Natural killer cell (primary cell): ENCODE results near the gene RBM20. TPM values are rescaled to one million over a fixed set of nuclear protein-coding genes. Genes with fewer than 3 reads are reported as not detected.

Experiments used
- ATAC-seq, 3 donors: fragments of 150-1000 bp in 2 of 3; fragments of 200-7000 bp in 1 of 3; cut with Tn5 transposase; 1 replicate in 1 of 3; 2 replicates in 2 of 3; pipeline ENCODE4 v1.10.0; 2021; ENCODE audit warnings: mild to moderate bottlenecking in 2 of 3, moderate library complexity in 2 of 3
- DNase-seq, 2 donors: peaks; one replicate each; pipeline versions ENCODE4 v3.0.0 to v3.0.0-alpha.2; 2013 to 2021; ENCODE audit warnings: mixed read lengths in 1 of 2
- H3K27ac ChIP-seq: one replicate; pipeline ENCODE4 v1.5.1; 2013; ENCODE audit warnings: mild to moderate bottlenecking, low read length
- H3K27me3 ChIP-seq: one replicate; pipeline ENCODE4 v1.6.1; 2013; ENCODE audit warnings: low read length; ENCODE audit not compliant: control insufficient read depth, insufficient read depth
- H3K36me3 ChIP-seq: one replicate; pipeline ENCODE4 v1.6.1; 2013; ENCODE audit warnings: low read length; ENCODE audit not compliant: control insufficient read depth, insufficient read depth
- H3K4me1 ChIP-seq: one replicate; pipeline ENCODE4 v1.6.1; 2013; ENCODE audit warnings: low read length; ENCODE audit not compliant: control insufficient read depth, insufficient read depth
- H3K4me3 ChIP-seq: one replicate; pipeline ENCODE4 v1.5.1; 2013; ENCODE audit warnings: low read length
- H3K9me3 ChIP-seq: one replicate; pipeline ENCODE4 v1.6.1; 2013; ENCODE audit warnings: low read length; ENCODE audit not compliant: control insufficient read depth, insufficient read depth
- H3K27ac Mint-ChIP-seq, 2 donors: one replicate each; pipeline ENCODE4 v1.8.0; 2022; ENCODE audit warnings: mild to moderate bottlenecking in 2 of 2, mixed read lengths in 2 of 2, moderate library complexity in 1 of 2
- H3K27me3 Mint-ChIP-seq, 2 donors: one replicate each; pipeline ENCODE4 v1.8.0; 2022; ENCODE audit warnings: low read depth in 2 of 2, mixed read lengths in 2 of 2
- H3K36me3 Mint-ChIP-seq: one replicate; pipeline ENCODE4 v1.8.0; 2022; ENCODE audit warnings: mixed read lengths
- H3K4me1 Mint-ChIP-seq, 2 donors: one replicate each; pipeline ENCODE4 v1.8.0; 2022; ENCODE audit warnings: mixed read lengths in 2 of 2
- H3K4me3 Mint-ChIP-seq: one replicate; pipeline ENCODE4 v1.8.0; 2022; ENCODE audit warnings: mild to moderate bottlenecking, moderate library complexity, mixed read lengths
- H3K9me3 Mint-ChIP-seq, 2 donors: one replicate each; pipeline ENCODE4 v1.8.0; 2022; ENCODE audit warnings: mixed read lengths in 2 of 2
- CTCF ChIP-seq: fragments of 200-600 bp; IDR thresholded peaks from one replicate; pipeline ENCODE4 v1.8.0; 2022; ENCODE audit warnings: antibody characterized with exemption
- WGBS: methylation state at CpG from one replicate; pipeline ENCODE4 v1.1.7; 2013; ENCODE audit warnings: missing lambda C conversion rate; ENCODE audit not compliant: insufficient coverage; 5-methylcytosine and 5-hydroxymethylcytosine counted together
- intact Hi-C: fragments of 100-400 bp; cut with micrococcal nuclease; formaldehyde crosslinking; loops from one replicate; pipeline ENCODE4 v1.14.2; 2022
- total RNA-seq, 4 donors: library from RNA; stranded (reverse); fragments of 120-200 nt in 1 of 4; gene quantifications; one replicate each; pipeline versions ENCODE4 v1.2.3 to v1.2.4, GENCODE V29; 2013 to 2022

The RBM20 gene
- total RNA-seq, 3 donors from 2014 or later (not counting 1 experiment from before 2014, with no cell fraction given): 0.35 TPM; not detected in 2

GRCh38 chr10:110804376-110804775, 160.2 kb downstream of the RBM20 start:
- peak in 1 of 2 donors; percentile 23 for DNase-seq
- no peak overlapping the region for H3K4me3 ChIP-seq
- no peak overlapping the region for H3K4me3 Mint-ChIP-seq

GRCh38 chr10:110805292-110805691, 161.2 kb downstream of the RBM20 start:
- no peak for TF ChIP-seq CTCF
- ATAC-seq (no peak), DNase-seq (no peak)
- Mint-ChIP-seq H3K27ac (no peak overlapping the region), H3K9me3 (no peaks in the 10 kb centered on the region), H3K36me3 (no peaks in the 10 kb centered on the region), H3K4me3 (no peak overlapping the region), H3K27me3 (peaks cover 9% of the 10 kb centered on the region in 2 donors), H3K4me1 (peaks cover 14 to 15% of the 10 kb centered on the region in 2 donors)
- intact Hi-C loops: no loop called here
- H3K4me3 ChIP-seq: no peak overlapping the region
- no peaks in the 10 kb centered on the region for H3K27me3 ChIP-seq
- no peak overlapping the region for H3K27ac ChIP-seq
- no peaks in the 10 kb centered on the region for H3K9me3 ChIP-seq
- WGBS: 94% methylated on average over 5 of the region's 5 CpGs
- peaks cover 10% of the 10 kb centered on the region for H3K4me1 ChIP-seq
- H3K36me3 ChIP-seq: no peaks in the 10 kb centered on the region

More at GRCh38 chr10:110804376-110804775, 160.2 kb downstream of the RBM20 start:
- Histone ChIP-seq H3K9me3 (no peaks in the 10 kb centered on the region), H3K27me3 (no peaks in the 10 kb centered on the region), H3K4me1 (peaks cover 10% of the 10 kb centered on the region), H3K27ac (no peak overlapping the region), H3K36me3 (no peaks in the 10 kb centered on the region)
- H3K36me3 Mint-ChIP-seq: no peaks in the 10 kb centered on the region
- no peak for TF ChIP-seq CTCF
- peaks cover 14 to 15% of the 10 kb centered on the region in 2 donors for H3K4me1 Mint-ChIP-seq
- ATAC-seq: no peak
- no peak overlapping the region for H3K27ac Mint-ChIP-seq
- intact Hi-C loops: loop anchor here (1.0 kb wide), 1 partner anchor 89 kb away; no protein-coding TSS in a partner anchor
- 100% methylated on average over 1 of the region's 1 CpG for WGBS
- peaks cover 9% of the 10 kb centered on the region in 2 donors for H3K27me3 Mint-ChIP-seq
- H3K9me3 Mint-ChIP-seq: no peaks in the 10 kb centered on the region

- TF ChIP-seq CTCF: no peak
- Histone ChIP-seq H3K4me1 (peaks cover 10% of the 10 kb centered on the region), H3K27ac (no peak overlapping the region), H3K36me3 (no peaks in the 10 kb centered on the region), H3K9me3 (no peaks in the 10 kb centered on the region), H3K4me3 (no peak overlapping the region), H3K27me3 (no peaks in the 10 kb centered on the region)
- intact Hi-C loops: no loop called here
- no peaks in the 10 kb centered on the region for H3K36me3 Mint-ChIP-seq
- H3K27ac Mint-ChIP-seq: no peak overlapping the region
- H3K4me1 Mint-ChIP-seq: peaks cover 14 to 15% of the 10 kb centered on the region in 2 donors
- H3K27me3 Mint-ChIP-seq: peaks cover 9% of the 10 kb centered on the region in 2 donors
- H3K4me3 Mint-ChIP-seq: no peak overlapping the region
- H3K9me3 Mint-ChIP-seq: no peaks in the 10 kb centered on the region
- DNase-seq: no peak
- 91% methylated on average over 1 of the region's 4 CpGs for WGBS
- no peak for ATAC-seq
Observed at GRCh38 chr10:110806335-110806734, 162.2 kb downstream of the RBM20 start.

- H3K27me3 Mint-ChIP-seq: peaks cover 0 to 5% of the 10 kb centered on the region in 2 donors
- ATAC-seq: no peak
- DNase-seq: no peak
- no peaks in the 10 kb centered on the region for H3K36me3 Mint-ChIP-seq
- no peaks in the 10 kb centered on the region for H3K27me3 ChIP-seq
- H3K4me3 Mint-ChIP-seq: no peak overlapping the region
- H3K9me3 ChIP-seq: no peaks in the 10 kb centered on the region
- no peaks in the 10 kb centered on the region for H3K9me3 Mint-ChIP-seq
- WGBS: 88% methylated on average over 3 of the region's 3 CpGs
- no peak overlapping the region for H3K27ac Mint-ChIP-seq
- TF ChIP-seq CTCF: no peak
- peaks cover 10% of the 10 kb centered on the region for H3K4me1 ChIP-seq
- H3K4me1 Mint-ChIP-seq: peaks cover 9 to 10% of the 10 kb centered on the region in 2 donors
- H3K36me3 ChIP-seq: no peaks in the 10 kb centered on the region
- no peak overlapping the region for H3K27ac ChIP-seq
- H3K4me3 ChIP-seq: no peak overlapping the region
- intact Hi-C loops: no loop called here
Observed at GRCh38 chr10:110808123-110808522, 164.0 kb downstream of the RBM20 start.
